ENCODE data around the gene MDH1B.

MDH1B gene

GRCh38 chr2:206693399-206694137, 71.6 kb downstream of the MDH1B start:
- no peak for DNase-seq

DNA sequence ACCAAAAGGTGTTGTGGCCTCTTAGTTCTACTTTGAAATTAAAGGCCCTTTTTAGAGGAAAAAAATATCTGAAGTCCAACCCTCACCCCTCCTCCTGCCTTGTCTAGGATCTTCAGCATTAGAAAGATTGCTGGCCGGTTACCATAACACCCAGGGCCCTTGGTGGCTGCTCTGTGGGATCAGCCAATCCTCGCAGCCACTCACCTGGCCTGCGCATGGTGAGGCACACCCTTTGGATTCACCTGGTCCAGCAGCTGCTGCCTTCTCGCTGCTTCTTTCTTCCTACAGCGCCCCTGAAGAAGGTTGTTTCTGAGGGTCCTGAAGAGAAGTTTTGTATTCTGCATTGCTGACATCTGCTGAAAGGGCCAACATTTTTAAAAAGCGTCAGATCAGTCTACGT, 72.2 kb downstream of the MDH1B start:
- no peak for DNase-seq

DNA sequence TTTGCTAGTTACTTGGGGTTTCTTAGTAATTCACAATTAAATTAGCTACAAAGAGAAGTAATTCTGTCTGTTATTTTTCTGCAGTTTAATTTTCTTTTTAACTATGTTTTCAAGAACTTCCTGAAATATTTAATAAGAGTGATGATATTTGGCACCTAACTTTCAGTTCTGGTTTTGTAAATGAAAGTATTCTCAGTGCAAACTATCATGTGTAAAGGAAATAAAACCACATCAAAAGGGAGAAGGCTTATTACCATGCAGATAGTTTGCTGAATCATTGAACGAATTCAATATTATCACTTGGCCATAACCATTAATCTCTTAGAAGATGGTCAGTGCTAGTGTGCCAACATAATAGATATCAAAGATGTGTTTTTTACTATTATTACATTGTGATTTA, 76.1 kb downstream of the MDH1B start:
- DNase-seq: no peak

GRCh38 chr2:206688453-206688852, 76.7 kb downstream of the MDH1B start:
- DNase-seq: no peak
